Stimulated activated naive CD8-positive, alpha-beta T cell treated with anti-CD3 and anti-CD28 coated beads, Interleukin-15, Interleukin-2, amounts not matched to agents 100 ng/mL and 50 ng/mL, for 24 hours (primary cell): ENCODE data around the gene AFF3.
"Not testable (repeated sequence)": the region's sequence is repeated elsewhere in the genome, so short reads cannot be mapped to it uniquely, and the experiment has no call there.

Experiments
- H3K27ac Mint-ChIP-seq: one replicate; pipeline ENCODE4 v1.8.0; 2021; ENCODE audit warnings: mild to moderate bottlenecking, mixed read lengths
- H3K27me3 Mint-ChIP-seq: one replicate; pipeline ENCODE4 v1.8.0; 2021; ENCODE audit warnings: mixed read lengths
- H3K36me3 Mint-ChIP-seq: one replicate; pipeline ENCODE4 v1.8.0; 2021; ENCODE audit warnings: low read depth, mixed read lengths
- H3K4me1 Mint-ChIP-seq: one replicate; pipeline ENCODE4 v1.8.0; 2021; ENCODE audit warnings: low read depth, mixed read lengths
- H3K4me3 Mint-ChIP-seq: one replicate; pipeline ENCODE4 v1.8.0; 2021; ENCODE audit warnings: mild to moderate bottlenecking, mixed read lengths
- H3K9me3 Mint-ChIP-seq: one replicate; pipeline ENCODE4 v1.8.0; 2021; ENCODE audit warnings: mixed read lengths

The AFF3 gene

DNA sequence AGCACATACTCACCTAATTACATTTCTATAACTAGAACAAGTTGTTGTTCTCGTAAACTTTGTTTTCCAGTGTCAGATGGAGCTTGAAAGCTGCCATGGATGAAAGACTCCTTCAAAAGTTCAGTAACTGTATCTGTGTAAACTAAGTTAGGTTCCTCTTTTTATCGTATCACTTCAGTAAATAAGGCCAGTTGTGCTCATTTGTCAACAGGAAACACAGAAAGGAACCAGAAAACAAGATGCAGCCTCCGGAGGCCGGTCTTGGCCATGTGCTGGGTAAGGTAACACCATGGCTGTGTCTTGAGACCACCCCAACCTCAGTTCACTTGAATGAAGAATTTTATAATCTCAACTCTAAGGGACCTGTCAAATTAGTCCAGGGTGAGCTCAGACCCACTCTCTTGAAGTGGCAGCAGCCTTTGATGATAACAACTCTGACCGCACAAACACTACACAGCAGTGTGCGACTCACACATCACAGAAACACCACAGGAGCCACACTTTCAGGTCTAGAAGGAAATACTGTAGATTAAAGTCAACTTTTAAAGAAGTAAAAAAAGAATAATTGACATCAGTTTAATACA lies 213.8 kb downstream of the AFF3 start:
- Mint-ChIP-seq H3K36me3 (no peaks in the 10 kb centered on the region), H3K9me3 (no peaks in the 10 kb centered on the region), H3K27ac (no peak overlapping the region), H3K4me3 (no peak overlapping the region), H3K27me3 (no peaks in the 10 kb centered on the region), H3K4me1 (peaks cover 6% of the 10 kb centered on the region)

DNA sequence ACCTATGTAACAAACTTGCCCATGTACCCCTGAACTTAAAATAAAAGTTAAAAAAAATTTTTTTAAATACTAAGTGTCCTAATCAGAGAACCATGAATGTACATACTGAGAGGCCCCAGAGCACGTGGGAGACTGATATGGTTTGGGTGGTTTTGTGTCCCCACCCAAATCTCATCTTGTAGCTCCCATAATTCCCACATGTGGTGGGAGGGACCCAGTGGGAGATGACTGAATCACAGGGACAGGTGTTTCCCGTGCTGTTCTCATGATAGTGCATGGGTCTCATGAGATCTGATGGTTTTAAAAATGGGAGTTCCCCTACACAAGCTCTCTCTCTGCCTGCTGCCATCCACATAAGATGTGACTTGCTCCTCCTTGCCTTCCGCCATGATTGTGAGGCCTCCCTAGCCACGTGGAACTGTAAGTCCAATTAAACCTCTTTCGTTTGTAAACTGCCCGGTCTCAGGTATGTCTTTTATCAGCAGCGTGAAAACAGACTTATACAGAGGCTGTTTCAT lies 214.6 kb downstream of the AFF3 start:
- H3K27me3 Mint-ChIP-seq, H3K9me3 Mint-ChIP-seq, H3K4me3 Mint-ChIP-seq, H3K36me3 Mint-ChIP-seq: not testable (repeated sequence)
- Mint-ChIP-seq H3K27ac (peak overlapping the region; percentile 9), H3K4me1 (peaks cover 10% of the 10 kb centered on the region)

GRCh38 chr2:99926986-99927385 lies 215.4 kb downstream of the AFF3 start:
- Mint-ChIP-seq H3K27ac (no peak overlapping the region), H3K36me3 (peaks cover 6% of the 10 kb centered on the region), H3K9me3 (no peaks in the 10 kb centered on the region), H3K4me1 (peaks cover 12% of the 10 kb centered on the region), H3K27me3 (no peaks in the 10 kb centered on the region), H3K4me3 (no peak overlapping the region)

- H3K4me3 Mint-ChIP-seq = no peak overlapping the region
- no peaks in the 10 kb centered on the region for H3K27me3 Mint-ChIP-seq
- peaks cover 6% of the 10 kb centered on the region for H3K36me3 Mint-ChIP-seq
- H3K9me3 Mint-ChIP-seq = no peaks in the 10 kb centered on the region
- no peak overlapping the region for H3K27ac Mint-ChIP-seq
- peaks cover 14% of the 10 kb centered on the region for H3K4me1 Mint-ChIP-seq
These were observed 216.4 kb downstream of the AFF3 start for GRCh38 chr2:99925960-99926359.

GRCh38 chr2:99922664-99923063 lies 219.7 kb downstream of the AFF3 start:
- H3K4me1 Mint-ChIP-seq = peaks cover 14% of the 10 kb centered on the region
- H3K27me3 Mint-ChIP-seq = no peaks in the 10 kb centered on the region
- peaks cover 6% of the 10 kb centered on the region for H3K36me3 Mint-ChIP-seq
- no peaks in the 10 kb centered on the region for H3K9me3 Mint-ChIP-seq
- H3K27ac Mint-ChIP-seq = no peak overlapping the region
- H3K4me3 Mint-ChIP-seq = no peak overlapping the region

DNA sequence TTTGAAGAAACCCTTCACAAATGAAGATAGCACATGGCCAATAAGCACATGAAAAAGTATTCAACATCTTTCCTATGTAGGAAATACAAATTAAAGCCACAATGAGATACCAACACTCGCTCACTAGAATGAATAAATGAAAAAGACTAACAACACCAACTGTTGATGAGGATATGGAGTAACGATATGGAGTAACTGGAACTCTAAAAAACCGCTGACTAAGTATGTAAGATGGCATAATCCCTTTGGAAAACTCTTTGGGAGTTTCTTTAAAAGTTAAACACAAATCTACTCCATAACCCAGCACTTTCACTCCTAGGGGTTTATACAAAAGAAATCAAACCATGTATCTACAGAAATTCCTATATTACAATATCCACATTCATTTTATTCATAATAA lies 220.5 kb downstream of the AFF3 start:
- no peak overlapping the region for H3K4me3 Mint-ChIP-seq
- H3K9me3 Mint-ChIP-seq = no peaks in the 10 kb centered on the region
- no peaks in the 10 kb centered on the region for H3K27me3 Mint-ChIP-seq
- no peak overlapping the region for H3K27ac Mint-ChIP-seq
- H3K36me3 Mint-ChIP-seq = peaks cover 6% of the 10 kb centered on the region
- peaks cover 14% of the 10 kb centered on the region for H3K4me1 Mint-ChIP-seq

DNA sequence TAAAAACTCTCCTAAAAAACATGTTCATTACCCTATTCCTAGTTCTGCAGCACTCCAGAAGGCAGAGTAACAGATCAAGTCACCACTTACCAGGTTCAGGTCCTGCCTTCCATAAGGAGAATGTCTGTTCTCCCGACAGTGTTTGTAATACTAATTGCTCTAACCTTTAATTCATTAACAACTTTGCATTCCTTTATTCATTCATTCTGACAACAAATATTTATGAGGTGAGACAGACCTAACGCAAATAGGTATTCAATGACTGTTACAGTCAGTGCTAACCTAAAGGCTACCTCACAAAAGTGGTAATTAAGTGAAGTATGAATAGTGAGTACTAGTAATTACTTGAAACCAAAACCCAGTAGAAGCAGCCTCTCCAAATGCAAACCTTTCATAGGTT lies 224.0 kb downstream of the AFF3 start:
- Mint-ChIP-seq H3K27ac (no peak overlapping the region), H3K9me3 (no peaks in the 10 kb centered on the region), H3K4me3 (no peak overlapping the region), H3K4me1 (peaks cover 14% of the 10 kb centered on the region), H3K27me3 (no peaks in the 10 kb centered on the region), H3K36me3 (peaks cover 6% of the 10 kb centered on the region)

DNA sequence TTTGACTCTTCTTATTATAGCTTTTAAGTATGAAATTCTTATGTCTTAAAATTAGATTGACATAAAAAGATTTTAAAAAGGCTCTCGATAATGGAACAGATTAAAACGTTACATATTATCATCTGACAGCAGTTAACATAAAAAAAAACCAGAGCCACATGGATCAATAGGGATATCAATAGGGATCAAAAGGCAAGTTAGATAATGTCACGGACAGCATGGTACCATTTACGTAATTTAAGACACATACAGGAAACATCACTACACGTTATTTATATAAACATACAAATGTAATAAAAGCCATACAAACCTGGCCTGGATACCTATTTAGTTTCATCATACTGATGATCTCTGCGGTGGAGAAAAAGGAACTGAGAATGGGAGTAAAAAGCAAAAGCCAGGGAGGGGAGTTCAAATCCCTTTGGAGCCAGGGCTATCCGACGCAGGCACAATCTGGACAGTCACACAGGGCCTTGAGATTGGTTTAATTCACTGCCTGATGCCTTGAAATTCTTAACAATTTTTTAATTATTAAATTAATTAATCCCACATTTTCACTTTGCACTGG lies 227.2 kb downstream of the AFF3 start:
- Mint-ChIP-seq H3K4me3 (no peak overlapping the region), H3K4me1 (no peaks in the 10 kb centered on the region), H3K36me3 (no peaks in the 10 kb centered on the region), H3K27ac (no peak overlapping the region), H3K9me3 (no peaks in the 10 kb centered on the region), H3K27me3 (no peaks in the 10 kb centered on the region)

DNA sequence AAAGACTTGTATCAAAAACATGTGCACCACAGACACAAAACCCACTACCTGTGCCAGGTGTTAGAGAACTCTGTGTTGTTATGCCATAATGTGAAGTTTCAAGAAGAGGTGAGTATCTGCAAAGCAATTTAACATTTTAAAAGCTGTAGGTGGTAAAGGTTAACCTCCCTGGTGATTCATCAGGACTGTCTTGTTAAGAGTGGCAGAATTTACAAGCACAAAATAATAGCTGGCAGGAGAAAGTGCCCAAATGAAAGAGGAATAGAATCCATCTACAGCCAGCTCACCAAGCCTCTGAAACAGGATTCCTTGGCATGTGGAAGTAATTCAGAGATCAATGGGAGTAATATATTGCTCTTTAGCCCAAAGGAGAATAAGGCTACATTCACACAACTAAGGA lies 230.7 kb downstream of the AFF3 start:
- no peaks in the 10 kb centered on the region for H3K27me3 Mint-ChIP-seq
- H3K36me3 Mint-ChIP-seq = no peaks in the 10 kb centered on the region
- H3K4me1 Mint-ChIP-seq = no peaks in the 10 kb centered on the region
- no peak overlapping the region for H3K27ac Mint-ChIP-seq
- no peaks in the 10 kb centered on the region for H3K9me3 Mint-ChIP-seq
- no peak overlapping the region for H3K4me3 Mint-ChIP-seq

DNA sequence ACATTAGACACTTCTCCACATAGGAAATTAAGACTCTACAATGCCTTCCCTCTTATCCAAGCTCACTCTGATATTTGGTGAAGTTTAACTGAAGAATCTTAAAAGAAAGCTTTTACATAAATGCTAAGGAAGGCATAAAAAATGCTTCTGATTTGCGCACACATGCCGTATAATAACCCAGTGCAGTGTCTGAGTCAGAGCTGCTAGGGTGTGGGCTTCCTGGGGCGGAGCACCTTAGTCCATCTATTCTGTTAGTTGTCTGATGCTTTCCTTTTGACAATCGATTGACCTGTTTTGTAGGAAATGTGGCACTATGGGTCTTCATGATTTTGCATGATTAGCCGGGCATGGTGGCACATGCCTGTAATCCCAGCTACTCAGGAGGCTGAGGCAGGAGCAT lies 231.5 kb downstream of the AFF3 start:
- no peaks in the 10 kb centered on the region for H3K36me3 Mint-ChIP-seq
- no peaks in the 10 kb centered on the region for H3K9me3 Mint-ChIP-seq
- H3K4me3 Mint-ChIP-seq = no peak overlapping the region
- no peaks in the 10 kb centered on the region for H3K4me1 Mint-ChIP-seq
- no peaks in the 10 kb centered on the region for H3K27me3 Mint-ChIP-seq
- H3K27ac Mint-ChIP-seq = no peak overlapping the region

- no peaks in the 10 kb centered on the region for H3K27me3 Mint-ChIP-seq
- no peaks in the 10 kb centered on the region for H3K36me3 Mint-ChIP-seq
- H3K27ac Mint-ChIP-seq = no peak overlapping the region
- H3K4me3 Mint-ChIP-seq = no peak overlapping the region
- no peaks in the 10 kb centered on the region for H3K9me3 Mint-ChIP-seq
- H3K4me1 Mint-ChIP-seq = no peaks in the 10 kb centered on the region
These were observed 236.8 kb downstream of the AFF3 start for GRCh38 chr2:99905636-99906035.

- no peaks in the 10 kb centered on the region for H3K36me3 Mint-ChIP-seq
- no peaks in the 10 kb centered on the region for H3K9me3 Mint-ChIP-seq
- H3K4me3 Mint-ChIP-seq = no peak overlapping the region
- no peaks in the 10 kb centered on the region for H3K4me1 Mint-ChIP-seq
- no peaks in the 10 kb centered on the region for H3K27me3 Mint-ChIP-seq
- H3K27ac Mint-ChIP-seq = no peak overlapping the region
These were observed 237.4 kb downstream of the AFF3 start for GRCh38 chr2:99905025-99905424.

- Mint-ChIP-seq H3K9me3 (no peaks in the 10 kb centered on the region), H3K4me3 (no peak overlapping the region), H3K27ac (no peak overlapping the region), H3K36me3 (no peaks in the 10 kb centered on the region), H3K27me3 (no peaks in the 10 kb centered on the region), H3K4me1 (no peaks in the 10 kb centered on the region)
These were observed 238.4 kb downstream of the AFF3 start for GRCh38 chr2:99903981-99904380.

GRCh38 chr2:99900556-99900955 lies 241.8 kb downstream of the AFF3 start:
- H3K4me1 Mint-ChIP-seq = no peaks in the 10 kb centered on the region
- no peaks in the 10 kb centered on the region for H3K9me3 Mint-ChIP-seq
- no peak overlapping the region for H3K4me3 Mint-ChIP-seq
- H3K27me3 Mint-ChIP-seq = no peaks in the 10 kb centered on the region
- no peak overlapping the region for H3K27ac Mint-ChIP-seq
- no peaks in the 10 kb centered on the region for H3K36me3 Mint-ChIP-seq

GRCh38 chr2:99899882-99900281 lies 242.5 kb downstream of the AFF3 start:
- Mint-ChIP-seq H3K36me3 (no peaks in the 10 kb centered on the region), H3K4me1 (no peaks in the 10 kb centered on the region), H3K4me3 (no peak overlapping the region), H3K27ac (no peak overlapping the region), H3K9me3 (no peaks in the 10 kb centered on the region), H3K27me3 (no peaks in the 10 kb centered on the region)
